K562 (cell line): ENCODE measurements around the gene URI1. TPM values are rescaled to one million over a fixed set of nuclear protein-coding genes. Genes with fewer than 3 reads are reported as not detected.

Experiments
- CEBPG ChIP-seq, 3 experiments: fragments of 200-800 bp in 1 of 3; sonication (Bioruptor generic) in 1 of 3; sonication (generic) in 1 of 3; formaldehyde crosslinking in 1 of 3; IDR thresholded peaks in 2 of 3; conservative IDR thresholded peaks in 1 of 3; 2 replicates each; pipeline versions ENCODE4 v1.6.1 to v1.8.0; 2016 to 2022; ENCODE audit warnings: missing compliant biosample characterization in 2 of 3, missing genetic modification characterization in 2 of 3, mild to moderate bottlenecking in 1 of 3, missing genetic modification reagents in 1 of 3
- EWSR1 ChIP-seq: fragments of 450-650 bp; IDR thresholded peaks from 2 replicates; pipeline ENCODE4 v1.6.1; 2018; ENCODE audit warnings: borderline replicate concordance, mild to moderate bottlenecking, low read depth, moderate library complexity; ENCODE audit not compliant: partially characterized antibody
- GATAD2B ChIP-seq: fragments of 450-650 bp; IDR thresholded peaks from 2 replicates; pipeline ENCODE4 v1.6.1; 2017; ENCODE audit warnings: mild to moderate bottlenecking, borderline replicate concordance
- HDAC2 ChIP-seq: fragments of 450-650 bp; IDR thresholded peaks from 2 replicates; pipeline ENCODE4 v1.6.1; 2016; ENCODE audit warnings: mild to moderate bottlenecking
- KLF6 ChIP-seq: fragments of 250-450 bp; sonication (Bioruptor Pico); IDR thresholded peaks from 2 replicates; pipeline ENCODE4 v1.4.0; 2020; ENCODE audit warnings: mild to moderate bottlenecking, moderate library complexity, borderline replicate concordance
- MAZ ChIP-seq, 2 experiments: fragments of 450-650 bp in 1 of 2; sonication (generic) in 1 of 2; formaldehyde crosslinking; IDR thresholded peaks in 1 of 2; conservative IDR thresholded peaks in 1 of 2; 2 replicates each; pipeline versions ENCODE4 v1.4.0 to v1.5.0; 2020; ENCODE audit warnings: mild to moderate bottlenecking in 1 of 2, missing genetic modification reagents in 1 of 2
- MEIS2 ChIP-seq: fragments of 450-650 bp; IDR thresholded peaks from 2 replicates; pipeline ENCODE4 v1.6.1; 2014; ENCODE audit warnings: mild to moderate bottlenecking; ENCODE audit not compliant: partially characterized antibody
- MTA3 ChIP-seq: fragments of 450-650 bp; formaldehyde crosslinking; IDR thresholded peaks from 2 replicates; pipeline ENCODE4 v1.6.1; 2017; ENCODE audit warnings: mild to moderate bottlenecking, borderline replicate concordance
- NCOA1 ChIP-seq: fragments of 450-650 bp; IDR thresholded peaks from 2 replicates; pipeline ENCODE4 v1.6.1; 2016; ENCODE audit warnings: low read depth
- NR2C2 ChIP-seq, 2 experiments: fragments of 200-800 bp in 1 of 2; sonication (Bioruptor generic) in 1 of 2; sonication (generic) in 1 of 2; formaldehyde crosslinking in 1 of 2; IDR thresholded peaks; 2 replicates each; pipeline versions ENCODE4 v1.6.1 to v1.8.0; 2016 to 2022; ENCODE audit warnings: mild to moderate bottlenecking in 1 of 2, missing compliant biosample characterization in 1 of 2, missing genetic modification characterization in 1 of 2, missing genetic modification reagents in 1 of 2
- RCOR1 ChIP-seq, 2 experiments: IDR thresholded peaks; 2 replicates each; pipeline ENCODE4 v1.6.1; 2012; ENCODE audit warnings: low read depth in 2 of 2, low read length in 2 of 2, borderline replicate concordance in 1 of 2, improper control_type of control experiment in 1 of 2
- SAFB2 ChIP-seq: fragments of 200-400 bp; formaldehyde crosslinking; IDR thresholded peaks from 2 replicates; pipeline ENCODE4 v1.6.1; 2018; ENCODE audit warnings: borderline replicate concordance, low read length, low read depth, moderate library complexity; ENCODE audit not compliant: severe bottlenecking
- ZNF197 ChIP-seq: fragments of 200-800 bp; sonication (Bioruptor generic); IDR thresholded peaks from 2 replicates; pipeline ENCODE4 v1.6.1; 2016; ENCODE audit warnings: low read depth, missing genetic modification characterization, missing compliant biosample characterization
- ZNF239 ChIP-seq: fragments of 250-450 bp; sonication (Bioruptor Pico); IDR thresholded peaks from 2 replicates; pipeline ENCODE4 v1.4.0; 2020; ENCODE audit warnings: mild to moderate bottlenecking
- ZNF644 ChIP-seq: fragments of 200-800 bp; sonication (Bioruptor generic); IDR thresholded peaks from 2 replicates; pipeline ENCODE4 v1.6.1; 2016; ENCODE audit warnings: low read depth, missing genetic modification characterization, missing compliant biosample characterization
- polyA plus RNA-seq, 8 experiments: library from polyadenylated mRNA; depleted of rRNA in 4 of 8; stranded (reverse) in 5 of 8; unstranded in 3 of 8; fragments of >200 nt; fragmentation: Nextera tagmentation in 2 of 8; fragmentation: Illumina TruSeq in 1 of 8; extraction: Ambion mirVana in 2 of 8; extraction: Trizol in 1 of 8; gene quantifications; 2 replicates each; pipeline versions ENCODE4 v1.2.1 to v1.2.3, GENCODE V29; 2011 to 2014; ENCODE audit warnings: inconsistent platforms in 1 of 8, missing spikeins in 1 of 8
- total RNA-seq, 7 experiments: library from RNA; depleted of rRNA in 6 of 7; stranded (reverse); fragments of >200 nt in 6 of 7; fragmentation: Illumina TruSeq in 2 of 7; extraction: Trizol in 2 of 7; gene quantifications; 2 replicates each; pipeline versions ENCODE4 v1.2.1 to v1.2.3, GENCODE V29; 2011 to 2021; ENCODE audit warnings: low replicate concordance in 1 of 7
- TF ChIP-seq, protein P1 (sequence below), 2 experiments: fragments of 150-350 bp in 1 of 2; IDR thresholded peaks; 2 replicates each; pipeline ENCODE4 v1.6.1; 2012 to 2016; ENCODE audit warnings: low read depth in 2 of 2, low read length in 2 of 2, mild to moderate bottlenecking in 1 of 2, moderate library complexity in 1 of 2
- TF ChIP-seq, protein P2 (sequence below): sonication (generic); formaldehyde crosslinking; IDR thresholded peaks from 2 replicates; pipeline ENCODE4 v1.9.0; 2022; ENCODE audit warnings: mild to moderate bottlenecking, missing genetic modification reagents

Gene URI1
- total and polyA plus RNA-seq, 9 of the 15 experiments (the other 6 are each of a cell fraction or from before 2014, with no cell fraction given), result 16.9 to 87.4 (median 63.9) TPM

DNA sequence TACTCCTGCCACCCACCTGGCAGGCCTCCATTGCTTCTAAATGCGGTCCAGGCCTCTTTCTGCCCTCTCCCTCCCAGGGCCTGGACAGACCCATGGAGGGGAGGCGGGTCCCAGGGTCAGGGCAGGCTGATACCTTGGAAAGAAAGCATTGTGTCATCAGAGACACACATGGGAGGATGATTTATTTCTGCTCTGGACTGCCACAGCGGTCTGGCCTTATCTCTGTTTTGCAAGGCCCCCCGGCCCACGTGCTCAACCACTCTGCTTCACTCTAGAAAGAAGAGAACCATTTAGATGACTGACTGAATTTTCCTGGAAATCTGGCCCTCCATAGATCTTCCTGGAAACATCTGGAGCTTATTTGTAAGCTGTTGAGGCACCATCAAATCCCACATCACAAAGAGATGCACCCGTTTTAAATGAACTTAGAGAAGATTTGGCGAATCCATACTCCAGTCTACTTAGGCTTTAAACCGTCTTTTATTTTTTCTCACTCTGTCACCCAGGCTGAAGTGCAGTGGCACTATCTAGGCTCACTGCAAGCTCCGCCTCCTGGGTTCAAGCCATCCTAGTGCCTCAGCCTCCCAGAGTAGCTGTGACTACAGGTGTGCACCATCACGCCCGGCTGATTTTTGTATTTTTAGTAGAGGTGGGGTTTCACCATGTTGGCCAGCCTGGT, 48.3 kb upstream of the URI1 start (continued):
- TF ChIP-seq, protein P1, sequence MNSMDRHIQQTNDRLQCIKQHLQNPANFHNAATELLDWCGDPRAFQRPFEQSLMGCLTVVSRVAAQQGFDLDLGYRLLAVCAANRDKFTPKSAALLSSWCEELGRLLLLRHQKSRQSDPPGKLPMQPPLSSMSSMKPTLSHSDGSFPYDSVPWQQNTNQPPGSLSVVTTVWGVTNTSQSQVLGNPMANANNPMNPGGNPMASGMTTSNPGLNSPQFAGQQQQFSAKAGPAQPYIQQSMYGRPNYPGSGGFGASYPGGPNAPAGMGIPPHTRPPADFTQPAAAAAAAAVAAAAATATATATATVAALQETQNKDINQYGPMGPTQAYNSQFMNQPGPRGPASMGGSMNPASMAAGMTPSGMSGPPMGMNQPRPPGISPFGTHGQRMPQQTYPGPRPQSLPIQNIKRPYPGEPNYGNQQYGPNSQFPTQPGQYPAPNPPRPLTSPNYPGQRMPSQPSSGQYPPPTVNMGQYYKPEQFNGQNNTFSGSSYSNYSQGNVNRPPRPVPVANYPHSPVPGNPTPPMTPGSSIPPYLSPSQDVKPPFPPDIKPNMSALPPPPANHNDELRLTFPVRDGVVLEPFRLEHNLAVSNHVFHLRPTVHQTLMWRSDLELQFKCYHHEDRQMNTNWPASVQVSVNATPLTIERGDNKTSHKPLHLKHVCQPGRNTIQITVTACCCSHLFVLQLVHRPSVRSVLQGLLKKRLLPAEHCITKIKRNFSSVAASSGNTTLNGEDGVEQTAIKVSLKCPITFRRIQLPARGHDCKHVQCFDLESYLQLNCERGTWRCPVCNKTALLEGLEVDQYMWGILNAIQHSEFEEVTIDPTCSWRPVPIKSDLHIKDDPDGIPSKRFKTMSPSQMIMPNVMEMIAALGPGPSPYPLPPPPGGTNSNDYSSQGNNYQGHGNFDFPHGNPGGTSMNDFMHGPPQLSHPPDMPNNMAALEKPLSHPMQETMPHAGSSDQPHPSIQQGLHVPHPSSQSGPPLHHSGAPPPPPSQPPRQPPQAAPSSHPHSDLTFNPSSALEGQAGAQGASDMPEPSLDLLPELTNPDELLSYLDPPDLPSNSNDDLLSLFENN (IDR thresholded peaks at IDR 0.05; ENCODE audit: low read depth in 2 of 2, low read length in 2 of 2), result peak in 1 of 2 experiments; percentile 88; a peak in 2 of 4 replicates
- TF ChIP-seq ZNF644 (tag) (peak; percentile 93), RCOR1 (IDR thresholded peaks at IDR 0.05; ENCODE audit: borderline replicate concordance in 1 of 2, low read depth in 2 of 2, low read length in 2 of 2) (peak; percentile 95 to 99), HDAC2 (peak; percentile 98), EWSR1 (no peak), NR2C2 (CRISPR knock-in tag; IDR thresholded peaks at IDR 0.05) (no peak), NR2C2 (tag; IDR thresholded peaks at IDR 0.05) (peak; percentile 63), KLF6 (0 out of 2 replicates have a peak, but pooled peaks have one; percentile 54), MAZ (CRISPR knock-in tag; conservative IDR thresholded peaks at IDR 0.05 in 1 of 2, IDR thresholded peaks at IDR 0.05 in 1 of 2) (peak; percentile 51 to 68; a peak in 3 of 4 replicates), ZNF239 (peak; percentile 8; the same call in 1 of the 2 replicates), ZNF197 (CRISPR knock-in tag) (peak; percentile 83; the same call in 1 of the 2 replicates), MTA3 (peak; percentile 59; the same call in 1 of the 2 replicates), NCOA1 (peak; percentile 88), CEBPG (CRISPR knock-in tag; IDR thresholded peaks at IDR 0.05) (peak; percentile 52; the same call in 1 of the 2 replicates), CEBPG (tag; conservative IDR thresholded peaks at IDR 0.05 in 1 of 2, IDR thresholded peaks at IDR 0.05 in 1 of 2) (peak; percentile 69 to 79), SAFB2 (no peak), MEIS2 (peak; percentile 100), GATAD2B (0 out of 2 replicates have a peak, but pooled peaks have one; percentile 50)
- TF ChIP-seq, protein P2, sequence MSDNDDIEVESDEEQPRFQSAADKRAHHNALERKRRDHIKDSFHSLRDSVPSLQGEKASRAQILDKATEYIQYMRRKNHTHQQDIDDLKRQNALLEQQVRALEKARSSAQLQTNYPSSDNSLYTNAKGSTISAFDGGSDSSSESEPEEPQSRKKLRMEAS (CRISPR knock-in tag), result peak; percentile 94
